H9 (cell line): ENCODE results near the gene ZNF230. TPM values are rescaled to one million over a fixed set of nuclear protein-coding genes. Genes with fewer than 3 reads are reported as not detected.

Experiments
- DNase-seq: peaks from one replicate; pipeline ENCODE4 v3.0.0-alpha.2; 2017
- H2AFZ ChIP-seq: one replicate; pipeline ENCODE4 v1.6.1; 2013; ENCODE audit warnings: mild to moderate bottlenecking, low read length, control low read depth, moderate library complexity
- H2AK5ac ChIP-seq: 2 replicates; pipeline ENCODE4 v1.6.1; 2013; ENCODE audit warnings: low read length, control low read depth, mixed read lengths; ENCODE audit not compliant: insufficient read length
- H2BK120ac ChIP-seq: one replicate; pipeline ENCODE4 v1.6.1; 2013; ENCODE audit warnings: low read depth, mild to moderate bottlenecking, low read length, control low read depth, inconsistent platforms; ENCODE audit not compliant: poor library complexity, severe bottlenecking
- H2BK12ac ChIP-seq: 2 replicates; pipeline ENCODE4 v1.6.1; 2013; ENCODE audit warnings: low read length, control low read depth, mixed read lengths, low read depth; ENCODE audit not compliant: insufficient read length
- H2BK15ac ChIP-seq: 2 replicates; pipeline ENCODE4 v1.6.1; 2013; ENCODE audit warnings: low read depth, low read length, control low read depth
- H2BK20ac ChIP-seq: one replicate; pipeline ENCODE4 v1.6.1; 2013; ENCODE audit warnings: low read depth, mild to moderate bottlenecking, low read length, control low read depth, inconsistent platforms; ENCODE audit not compliant: poor library complexity, severe bottlenecking
- H2BK5ac ChIP-seq: 2 replicates; pipeline ENCODE4 v1.6.1; 2013; ENCODE audit warnings: low read length, control low read depth, mixed read lengths; ENCODE audit not compliant: insufficient read length
- H3K14ac ChIP-seq: 2 replicates; pipeline ENCODE4 v1.6.1; 2013; ENCODE audit warnings: low read length, control low read depth; ENCODE audit not compliant: insufficient read depth
- H3K18ac ChIP-seq: 2 replicates; pipeline ENCODE4 v1.6.1; 2013; ENCODE audit warnings: low read depth, mild to moderate bottlenecking, mixed read lengths, low read length, control low read depth; ENCODE audit not compliant: insufficient read length
- H3K23ac ChIP-seq: 2 replicates; pipeline ENCODE4 v1.6.1; 2013; ENCODE audit warnings: low read length, control low read depth, mixed read lengths, low read depth; ENCODE audit not compliant: insufficient read length
- H3K23me2 ChIP-seq: 2 replicates; pipeline ENCODE4 v1.6.1; 2013; ENCODE audit warnings: low read depth, mild to moderate bottlenecking, mixed read lengths, low read length, control low read depth; ENCODE audit not compliant: insufficient read length, poor library complexity, severe bottlenecking
- H3K27ac ChIP-seq: 2 replicates; pipeline ENCODE4 v1.5.1; 2013; ENCODE audit warnings: low read length, control low read depth, mixed read lengths, low read depth; ENCODE audit not compliant: insufficient read length
- H3K27me3 ChIP-seq: 2 replicates; pipeline ENCODE4 v1.6.1; 2013; ENCODE audit warnings: low read length, control low read depth, inconsistent platforms; ENCODE audit not compliant: insufficient read depth
- H3K4ac ChIP-seq: 2 replicates; pipeline ENCODE4 v1.6.1; 2013; ENCODE audit warnings: low read depth, mild to moderate bottlenecking, control low read depth, inconsistent platforms, low read length, moderate library complexity
- H3K4me1 ChIP-seq: 2 replicates; pipeline ENCODE4 v1.6.1; 2013; ENCODE audit warnings: low read length, control low read depth, inconsistent platforms; ENCODE audit not compliant: insufficient read depth
- H3K4me2 ChIP-seq: 2 replicates; pipeline ENCODE4 v1.6.1; 2013; ENCODE audit warnings: low read length, control low read depth, mixed read lengths; ENCODE audit not compliant: insufficient read length, insufficient read depth
- H3K56ac ChIP-seq: 2 replicates; pipeline ENCODE4 v1.6.1; 2013; ENCODE audit warnings: low read depth, mild to moderate bottlenecking, mixed read lengths, low read length, control low read depth; ENCODE audit not compliant: insufficient read length
- H3K79me1 ChIP-seq: 2 replicates; pipeline ENCODE4 v1.6.1; 2013; ENCODE audit warnings: low read depth, mild to moderate bottlenecking, moderate library complexity, low read length, control low read depth, inconsistent platforms; ENCODE audit not compliant: insufficient read depth, poor library complexity, severe bottlenecking
- H3K79me2 ChIP-seq: 2 replicates; pipeline ENCODE4 v1.6.1; 2013; ENCODE audit warnings: low read length, control low read depth, inconsistent platforms; ENCODE audit not compliant: insufficient read depth
- H3K9ac ChIP-seq: 2 replicates; pipeline ENCODE4 v1.6.1; 2013; ENCODE audit warnings: low read length, control low read depth, mixed read lengths; ENCODE audit not compliant: insufficient read length; ENCODE audit errors: extremely low read depth
- H3K9me3 ChIP-seq: one replicate; pipeline ENCODE4 v1.6.1; 2013; ENCODE audit warnings: low read depth, low read length, inconsistent platforms; ENCODE audit not compliant: control insufficient read depth
- H3T11ph ChIP-seq: one replicate; pipeline ENCODE4 v1.6.1; 2013; ENCODE audit warnings: mild to moderate bottlenecking, low read length, control low read depth, inconsistent platforms
- H4K20me1 ChIP-seq: one replicate; pipeline ENCODE4 v1.6.1; 2013; ENCODE audit not compliant: control insufficient read depth, insufficient read length, insufficient read depth
- H4K5ac ChIP-seq: 2 replicates; pipeline ENCODE4 v1.6.1; 2013; ENCODE audit warnings: low read depth, mild to moderate bottlenecking, mixed read lengths, low read length, control low read depth; ENCODE audit not compliant: insufficient read length
- H4K8ac ChIP-seq: replicated peaks from 2 replicates; pipeline ENCODE4 v1.6.1; 2013; ENCODE audit warnings: low read length, control low read depth, mixed read lengths, low read depth; ENCODE audit not compliant: insufficient read length
- H4K91ac ChIP-seq: 2 replicates; pipeline ENCODE4 v1.6.1; 2013; ENCODE audit warnings: low read depth, mild to moderate bottlenecking, moderate library complexity, mixed read lengths, low read length, control low read depth; ENCODE audit not compliant: insufficient read length
- H3K27ac Mint-ChIP-seq, 3 experiments: 2 replicates in 2 of 3; 3 replicates in 1 of 3; pipeline ENCODE4 v1.8.0; 2020 to 2021; ENCODE audit warnings: mixed read lengths in 3 of 3, mild to moderate bottlenecking in 1 of 3, moderate library complexity in 1 of 3
- H3K27me3 Mint-ChIP-seq: 2 replicates; pipeline ENCODE4 v1.8.0; 2021; ENCODE audit warnings: low read depth, mild to moderate bottlenecking, moderate library complexity, mixed read lengths
- H3K36me3 Mint-ChIP-seq, 3 experiments: 2 replicates in 2 of 3; 3 replicates in 1 of 3; pipeline ENCODE4 v1.8.0; 2020 to 2021; ENCODE audit warnings: low read depth in 3 of 3, mixed read lengths in 3 of 3; ENCODE audit not compliant: insufficient read depth in 1 of 3
- H3K4me1 Mint-ChIP-seq, 2 experiments: 2 replicates each; pipeline ENCODE4 v1.8.0; 2020; ENCODE audit warnings: mixed read lengths in 2 of 2
- H3K4me3 Mint-ChIP-seq, 2 experiments: 2 replicates in 1 of 2; 3 replicates in 1 of 2; pipeline ENCODE4 v1.8.0; 2020 to 2021; ENCODE audit warnings: mild to moderate bottlenecking in 2 of 2, mixed read lengths in 2 of 2, moderate library complexity in 1 of 2
- H3K9me3 Mint-ChIP-seq, 2 experiments: 2 replicates in 1 of 2; 3 replicates in 1 of 2; pipeline ENCODE4 v1.8.0; 2020; ENCODE audit warnings: mild to moderate bottlenecking in 2 of 2, mixed read lengths in 2 of 2, moderate library complexity in 1 of 2
- CTCF ChIP-seq: fragments of 200-600 bp; sonication (generic); conservative IDR thresholded peaks from 3 replicates; pipeline ENCODE4 v1.8.0; 2021; ENCODE audit warnings: antibody characterized with exemption, mild to moderate bottlenecking
- WGBS: extraction: QIAGEN DNeasy Blood & Tissue Kit; methylation state at CpG from one replicate; pipeline ENCODE4 v1.1.7; 2013; ENCODE audit warnings: missing lambda C conversion rate, low lambda C conversion rate, mixed read lengths; ENCODE audit not compliant: insufficient read length; ENCODE audit errors: extremely low coverage; 5-methylcytosine and 5-hydroxymethylcytosine counted together
- total RNA-seq: library from RNA; stranded (reverse); gene quantifications from 2 replicates; pipeline ENCODE4 v1.2.1, GENCODE V29; 2021

The ZNF230 gene
- total RNA-seq, 1 experiment from 2014 or later: 3.1 TPM

DNA sequence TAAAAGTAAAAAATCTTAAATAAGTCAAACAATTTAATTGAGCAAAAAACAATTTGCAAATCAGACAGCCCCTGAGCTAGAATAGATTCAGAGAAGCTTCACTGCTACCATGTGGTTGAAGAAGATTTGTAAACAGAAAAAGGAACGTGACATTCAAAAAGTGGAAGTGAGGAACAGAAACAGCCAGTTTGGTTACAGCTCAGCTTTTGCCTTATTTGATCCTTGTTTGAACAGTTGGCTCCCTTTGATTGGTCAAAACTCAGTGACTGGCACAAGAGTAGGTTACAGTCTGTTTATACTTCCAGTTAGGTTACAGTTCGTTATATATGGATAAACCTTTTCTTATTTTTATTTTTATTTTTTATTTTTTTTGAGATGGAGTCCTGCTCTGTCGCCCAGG lies 45.9 kb upstream of the ZNF230 start:
- Histone ChIP-seq H3K23me2 (no peaks in the 10 kb centered on the region), H3K4ac (no peak overlapping the region), H3K27me3 (no peaks in the 10 kb centered on the region), H3K79me2 (no peaks in the 10 kb centered on the region), H3K4me2 (no peak overlapping the region), H4K8ac (no peak overlapping the region), H3K18ac (no peak overlapping the region), H2AFZ (no peak overlapping the region), H2BK20ac (no peak overlapping the region), H2BK5ac (no peak overlapping the region), H3K9me3 (peaks cover 26% of the 10 kb centered on the region), H2BK15ac (no peak overlapping the region), H3K4me1 (no peaks in the 10 kb centered on the region), H3K14ac (no peak overlapping the region), H3K9ac (no peak overlapping the region), H4K91ac (no peak overlapping the region), H3K79me1 (peaks cover 7% of the 10 kb centered on the region), H2AK5ac (no peak overlapping the region), H3K27ac (no peak overlapping the region), H4K5ac (no peak overlapping the region), H3K56ac (no peak overlapping the region), H2BK120ac (no peak overlapping the region), H2BK12ac (no peak overlapping the region), H3K23ac (no peak overlapping the region), H3T11ph (no peak overlapping the region), H4K20me1 (no peaks in the 10 kb centered on the region)
- WGBS: no CpG with 5 or more reads among the region's 3 CpGs
- Mint-ChIP-seq H3K36me3 (peaks cover 45 to 53% (median 47%) of the 10 kb centered on the region in 3 experiments), H3K27me3 (no peaks in the 10 kb centered on the region; the same call in 1 of the 2 replicates), H3K4me1 (peaks cover 0 to 2% of the 10 kb centered on the region in 2 experiments; a peak in 1 of 4 replicates), H3K27ac (no peak overlapping the region), H3K4me3 (no peak overlapping the region), H3K9me3 (peaks cover 30 to 55% of the 10 kb centered on the region in 2 experiments)
- no peak for TF ChIP-seq CTCF
- no peak for DNase-seq
